ENCODE results near the gene TMEM101. TPM values are rescaled to one million over a fixed set of nuclear protein-coding genes. Genes with fewer than 3 reads are reported as not detected.

Gene TMEM101
- total and polyA plus RNA-seq, 2 of the 13 experiments (the other 11 are each of a cell fraction or from before 2014, with no cell fraction given) = 72.0 to 100 TPM

- TF ChIP-seq IRX3 (CRISPR knock-in tag; IDR thresholded peaks at IDR 0.05; ENCODE audit: borderline replicate concordance, low read depth) (no peak), ZNF883 (CRISPR knock-in tag; IDR thresholded peaks at IDR 0.05; ENCODE audit: not compliant biosample characterization) (peak; percentile 6), TIGD3 (CRISPR knock-in tag; IDR thresholded peaks at IDR 0.05; ENCODE audit: borderline replicate concordance) (no peak), ZNF782 (CRISPR knock-in tag; IDR thresholded peaks at IDR 0.05; ENCODE audit: borderline replicate concordance) (peak; percentile 32; the same call in 1 of the 2 replicates), ARID4A (CRISPR knock-in tag; IDR thresholded peaks at IDR 0.05; ENCODE audit: borderline replicate concordance) (peak; percentile 42; the same call in 1 of the 2 replicates), FOXA3 (CRISPR knock-in tag; IDR thresholded peaks at IDR 0.05) (no peak), ZBTB26 (CRISPR knock-in tag; IDR thresholded peaks at IDR 0.05; ENCODE audit: borderline replicate concordance) (0 out of 2 replicates have a peak, but pooled peaks have one; percentile 1), POLR2AphosphoS5 (IDR thresholded peaks at IDR 0.05; ENCODE audit: low read depth, low read length) (peak; percentile 17; the same call in 1 of the 2 replicates), MTF2 (CRISPR knock-in tag; IDR thresholded peaks at IDR 0.05; ENCODE audit: borderline replicate concordance) (peak; percentile 62; the same call in 1 of the 2 replicates), ZSCAN25 (CRISPR knock-in tag; IDR thresholded peaks at IDR 0.05) (peak; percentile 56; the same call in 1 of the 2 replicates), ZNF282 (IDR thresholded peaks at IDR 0.05; ENCODE audit: partially characterized antibody) (no peak), ZC3H13 (CRISPR knock-in tag; IDR thresholded peaks at IDR 0.05) (peak; percentile 74; the same call in 1 of the 2 replicates), E2F2 (CRISPR knock-in tag; IDR thresholded peaks at IDR 0.05; ENCODE audit: borderline replicate concordance) (no peak), ZSCAN12 (CRISPR knock-in tag; IDR thresholded peaks at IDR 0.05) (no peak), ZNF557 (CRISPR knock-in tag; IDR thresholded peaks at IDR 0.05) (no peak), THAP9 (CRISPR knock-in tag; IDR thresholded peaks at IDR 0.05; ENCODE audit: borderline replicate concordance) (no peak), YY1 (IDR thresholded peaks at IDR 0.05; ENCODE audit: insufficient read depth, insufficient replicate concordance, low read depth, low read length) (peak; percentile 51)
Observed at GRCh38 chr17:44004077-44004760, 10.5 kb downstream of the TMEM101 start, which contains the start of gene NAGS (continued).

Data from HepG2 (cell line).